Measurements from ENCODE around the gene COASY. TPM values are rescaled to one million over a fixed set of nuclear protein-coding genes. Genes with fewer than 3 reads are reported as not detected.

COASY gene
- total RNA-seq, 1 experiment from 2014 or later: 71.5 TPM

DNA sequence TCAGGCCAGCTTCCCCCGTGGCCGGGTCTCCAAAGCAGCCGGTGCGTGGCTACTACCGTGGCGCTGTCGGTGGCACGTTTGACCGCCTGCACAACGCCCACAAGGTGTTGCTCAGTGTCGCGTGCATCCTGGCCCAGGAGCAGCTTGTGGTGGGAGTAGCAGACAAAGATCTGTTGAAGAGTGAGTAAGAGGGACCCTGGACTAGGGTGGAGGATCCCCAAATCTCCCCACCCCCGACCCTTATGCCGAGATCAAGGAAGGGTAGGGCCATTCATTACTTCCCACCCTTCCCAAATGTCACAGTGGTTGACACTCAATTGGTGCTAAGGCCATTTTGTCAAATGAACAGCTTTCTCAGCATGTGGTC is 1.2 kb downstream of the COASY start:
- no peak for DNase-seq (ENCODE audit: low spot score)

DNA sequence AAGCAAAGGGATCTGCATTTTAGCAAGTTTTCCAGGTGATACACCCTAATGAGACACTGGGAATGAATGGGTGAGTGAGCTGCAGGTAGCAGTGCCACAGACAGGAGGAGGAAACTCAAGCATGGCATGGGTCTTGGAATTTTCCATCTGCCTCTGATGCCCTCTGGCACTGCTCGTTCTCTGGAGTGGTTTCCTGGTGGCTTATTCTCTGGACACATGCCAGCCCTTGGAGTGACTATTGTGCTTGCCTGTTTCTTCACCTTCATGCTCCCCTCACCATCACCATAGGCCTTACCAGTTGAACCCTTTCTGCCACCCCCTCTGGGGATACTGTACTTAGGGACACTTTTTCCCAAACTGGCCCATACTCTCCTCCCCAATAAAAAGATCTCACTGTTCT is 1.6 kb downstream of the COASY start:
- Histone ChIP-seq H3K4me1 (ENCODE audit: insufficient read depth, low read length, poor library complexity, severe bottlenecking) (peaks cover 10% of the 10 kb centered on the region), H3K36me3 (ENCODE audit: insufficient read depth, low read length, poor library complexity, severe bottlenecking) (peaks cover 15% of the 10 kb centered on the region), H3K27me3 (replicated peaks; ENCODE audit: insufficient read depth, low read depth, low read length, poor library complexity) (no peaks in the 10 kb centered on the region), H3K9me3 (ENCODE audit: low read depth, low read length, poor library complexity, severe bottlenecking) (no peaks in the 10 kb centered on the region), H3K4me3 (ENCODE audit: low read depth, low read length, poor library complexity, severe bottlenecking) (peak overlapping the region; percentile 83), H3K27ac (ENCODE audit: low read depth, low read length, poor library complexity, severe bottlenecking) (no peak overlapping the region)
- CTCF ChIA-PET: no interaction called here
- POLR2A ChIA-PET (ENCODE audit: low non-redundant PET): no interaction called here
- no peak for TF ChIP-seq EZH2 (IDR thresholded peaks at IDR 0.05; ENCODE audit: borderline replicate concordance, low read depth, low read length, poor library complexity, severe bottlenecking)
- TF ChIP-seq, protein P1, sequence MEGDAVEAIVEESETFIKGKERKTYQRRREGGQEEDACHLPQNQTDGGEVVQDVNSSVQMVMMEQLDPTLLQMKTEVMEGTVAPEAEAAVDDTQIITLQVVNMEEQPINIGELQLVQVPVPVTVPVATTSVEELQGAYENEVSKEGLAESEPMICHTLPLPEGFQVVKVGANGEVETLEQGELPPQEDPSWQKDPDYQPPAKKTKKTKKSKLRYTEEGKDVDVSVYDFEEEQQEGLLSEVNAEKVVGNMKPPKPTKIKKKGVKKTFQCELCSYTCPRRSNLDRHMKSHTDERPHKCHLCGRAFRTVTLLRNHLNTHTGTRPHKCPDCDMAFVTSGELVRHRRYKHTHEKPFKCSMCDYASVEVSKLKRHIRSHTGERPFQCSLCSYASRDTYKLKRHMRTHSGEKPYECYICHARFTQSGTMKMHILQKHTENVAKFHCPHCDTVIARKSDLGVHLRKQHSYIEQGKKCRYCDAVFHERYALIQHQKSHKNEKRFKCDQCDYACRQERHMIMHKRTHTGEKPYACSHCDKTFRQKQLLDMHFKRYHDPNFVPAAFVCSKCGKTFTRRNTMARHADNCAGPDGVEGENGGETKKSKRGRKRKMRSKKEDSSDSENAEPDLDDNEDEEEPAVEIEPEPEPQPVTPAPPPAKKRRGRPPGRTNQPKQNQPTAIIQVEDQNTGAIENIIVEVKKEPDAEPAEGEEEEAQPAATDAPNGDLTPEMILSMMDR (conservative IDR thresholded peaks at IDR 0.05; ENCODE audit: low read depth, low read length): no peak
- intact Hi-C loops (cut with micrococcal nuclease; ENCODE audit: unreplicated experiment): no loop called here
- peak; percentile 23 for DNase-seq (ENCODE audit: low spot score)
- no TSS peak for BruUV-seq (replicated peaks)

More for the DNA sequence above, 1.2 kb downstream of the COASY start:
- no peaks in the 10 kb centered on the region for H3K9me3 ChIP-seq (ENCODE audit: low read depth, low read length, poor library complexity, severe bottlenecking)
- TF ChIP-seq, protein P1 (conservative IDR thresholded peaks at IDR 0.05; ENCODE audit: low read depth, low read length): no peak
- TF ChIP-seq EZH2 (IDR thresholded peaks at IDR 0.05; ENCODE audit: borderline replicate concordance, low read depth, low read length, poor library complexity, severe bottlenecking): no peak
- peak overlapping the region; percentile 83 for H3K4me3 ChIP-seq (ENCODE audit: low read depth, low read length, poor library complexity, severe bottlenecking)
- intact Hi-C loops (cut with micrococcal nuclease; ENCODE audit: unreplicated experiment): no loop called here
- POLR2A ChIA-PET (ENCODE audit: low non-redundant PET): no interaction called here
- BruUV-seq (replicated peaks): no TSS peak
- peaks cover 10% of the 10 kb centered on the region for H3K4me1 ChIP-seq (ENCODE audit: insufficient read depth, low read length, poor library complexity, severe bottlenecking)
- peaks cover 13% of the 10 kb centered on the region for H3K36me3 ChIP-seq (ENCODE audit: insufficient read depth, low read length, poor library complexity, severe bottlenecking)
- CTCF ChIA-PET: no interaction called here
- no peaks in the 10 kb centered on the region for H3K27me3 ChIP-seq (replicated peaks; ENCODE audit: insufficient read depth, low read depth, low read length, poor library complexity)
- peak overlapping the region; percentile 85 for H3K27ac ChIP-seq (ENCODE audit: low read depth, low read length, poor library complexity, severe bottlenecking)

DNA sequence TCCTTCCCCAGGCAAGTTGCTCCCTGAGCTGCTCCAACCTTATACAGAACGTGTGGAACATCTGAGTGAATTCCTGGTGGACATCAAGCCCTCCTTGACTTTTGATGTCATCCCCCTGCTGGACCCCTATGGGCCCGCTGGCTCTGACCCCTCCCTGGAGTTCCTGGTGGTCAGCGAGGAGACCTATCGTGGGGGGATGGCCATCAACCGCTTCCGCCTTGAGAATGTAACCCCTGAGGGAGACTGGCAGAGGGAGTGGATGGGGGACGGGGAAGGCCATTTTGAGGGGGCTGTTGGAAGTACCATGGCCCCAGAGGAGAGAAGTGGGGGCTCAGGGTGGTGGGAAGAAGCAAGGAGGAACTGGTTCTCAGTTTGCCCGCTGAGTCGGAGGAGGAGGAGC is 2.0 kb downstream of the COASY start:
- Histone ChIP-seq H3K27me3 (replicated peaks; ENCODE audit: insufficient read depth, low read depth, low read length, poor library complexity) (no peaks in the 10 kb centered on the region), H3K27ac (ENCODE audit: low read depth, low read length, poor library complexity, severe bottlenecking) (no peak overlapping the region), H3K4me3 (ENCODE audit: low read depth, low read length, poor library complexity, severe bottlenecking) (no peak overlapping the region), H3K9me3 (ENCODE audit: low read depth, low read length, poor library complexity, severe bottlenecking) (no peaks in the 10 kb centered on the region), H3K36me3 (ENCODE audit: insufficient read depth, low read length, poor library complexity, severe bottlenecking) (peaks cover 18% of the 10 kb centered on the region), H3K4me1 (ENCODE audit: insufficient read depth, low read length, poor library complexity, severe bottlenecking) (peaks cover 10% of the 10 kb centered on the region)
- POLR2A ChIA-PET (ENCODE audit: low non-redundant PET): no interaction called here
- TF ChIP-seq, protein P1 (conservative IDR thresholded peaks at IDR 0.05; ENCODE audit: low read depth, low read length): no peak
- no peak for TF ChIP-seq EZH2 (IDR thresholded peaks at IDR 0.05; ENCODE audit: borderline replicate concordance, low read depth, low read length, poor library complexity, severe bottlenecking)
- DNase-seq (ENCODE audit: low spot score): no peak
- intact Hi-C loops (cut with micrococcal nuclease; ENCODE audit: unreplicated experiment): no loop called here
- CTCF ChIA-PET: no interaction called here
- BruUV-seq (replicated peaks): no TSS peak
